ENCODE measurements around the gene IDH2.

DNA sequence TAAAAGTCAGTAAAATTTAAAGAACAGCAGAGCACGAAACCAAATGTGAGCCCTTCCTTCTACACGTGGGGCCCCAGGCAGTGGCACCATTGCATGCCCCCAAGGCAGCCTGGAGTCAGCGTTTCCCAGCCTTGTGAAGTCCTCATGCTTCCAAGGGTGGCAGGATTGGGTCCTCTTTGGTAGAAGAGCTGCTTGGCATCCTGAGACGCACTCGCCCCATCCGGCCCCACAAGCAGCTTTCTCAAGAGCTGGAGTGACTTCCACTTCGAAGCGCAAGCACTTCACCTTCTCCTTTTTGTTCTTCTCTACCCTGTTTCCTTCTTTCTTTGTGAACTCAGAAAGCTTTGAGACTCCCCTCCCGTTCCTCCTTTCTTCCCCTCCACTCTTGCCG, 66.4 kb downstream of the IDH2 start:
- no peak for TF ChIP-seq SIN3A (IDR thresholded peaks at IDR 0.05; ENCODE audit: borderline replicate concordance, insufficient read depth, low read length)
- no peak for TF ChIP-seq POLR2AphosphoS5 (IDR thresholded peaks at IDR 0.05; ENCODE audit: low read depth, low read length)
- no peak for TF ChIP-seq REST (IDR thresholded peaks at IDR 0.05; ENCODE audit: insufficient read depth in 1 of 2, low read depth in 2 of 2, low read length in 2 of 2)
- no peak for TF ChIP-seq TAF1 (IDR thresholded peaks at IDR 0.05; ENCODE audit: borderline replicate concordance, insufficient read depth, low read length)
- TF ChIP-seq FOXP2 (optimal IDR thresholded peaks at IDR 0.05; ENCODE audit: borderline replicate concordance, extremely low read depth, extremely low read length, insufficient read depth): no peak

Data from PFSK-1 (cell line).